ENCODE data around the gene SMKR1. TPM values are rescaled to one million over a fixed set of nuclear protein-coding genes. Genes with fewer than 3 reads are reported as not detected.
"Not testable (repeated sequence)": the region's sequence is repeated elsewhere in the genome, so short reads cannot be mapped to it uniquely, and the experiment has no call there.

The SMKR1 gene
- total and polyA plus RNA-seq, 5 donors from 2014 or later, result 0.26 to 3.6 (median 1.3) TPM; not detected in 2

- no peak overlapping the region for H3K4me3 ChIP-seq (ENCODE audit: low read depth, low read length)
- ATAC-seq (ENCODE audit: low read depth in 2 of 2), result no peak
- Mint-ChIP-seq H3K4me1 (peaks cover 0 to 5% (median 2%) of the 10 kb centered on the region in 4 donors), H3K27me3 (peaks cover 9% of the 10 kb centered on the region), H3K9me3 (peaks cover 0 to 3% (median 0%) of the 10 kb centered on the region in 7 donors), H3K36me3 (no peaks in the 10 kb centered on the region), H3K27ac (no peak overlapping the region), H3K4me3 (no peak overlapping the region)
- H3K27ac ChIP-seq (ENCODE audit: insufficient read depth, low read length, poor library complexity, severe bottlenecking), result no peak overlapping the region
- H3K36me3 ChIP-seq (ENCODE audit: control insufficient read depth, insufficient read depth, low read length), result no peaks in the 10 kb centered on the region
- H3K4me1 ChIP-seq (ENCODE audit: control insufficient read depth, insufficient read depth, low read length, poor library complexity, severe bottlenecking), result no peaks in the 10 kb centered on the region
- H3K27me3 ChIP-seq (ENCODE audit: control insufficient read depth, insufficient read depth, low read length), result no peaks in the 10 kb centered on the region
- no peaks in the 10 kb centered on the region for H3K9me3 ChIP-seq (ENCODE audit: control insufficient read depth in 2 of 2, low read length in 2 of 2)
- no peak for DNase-seq
These were observed 27.3 kb downstream of the SMKR1 start for GRCh38 chr7:129529643-129530042.

- Mint-ChIP-seq H3K4me3 (no peak overlapping the region), H3K36me3 (no peaks in the 10 kb centered on the region), H3K27me3 (peaks cover 4% of the 10 kb centered on the region), H3K4me1 (peaks cover 0 to 2% (median 0%) of the 10 kb centered on the region in 4 donors), H3K9me3 (peaks cover 0 to 1% (median 0%) of the 10 kb centered on the region in 7 donors), H3K27ac (no peak overlapping the region)
- H3K4me1 ChIP-seq (ENCODE audit: control insufficient read depth, insufficient read depth, low read length, poor library complexity, severe bottlenecking), result no peaks in the 10 kb centered on the region
- ATAC-seq (ENCODE audit: low read depth in 2 of 2), result peak; percentile 73 to 79
- H3K4me3 ChIP-seq (ENCODE audit: low read depth, low read length), result no peak overlapping the region
- H3K27ac ChIP-seq (ENCODE audit: insufficient read depth, low read length, poor library complexity, severe bottlenecking), result no peak overlapping the region
- peak in 1 of 3 donors; percentile 48 for DNase-seq
- no peaks in the 10 kb centered on the region for H3K27me3 ChIP-seq (ENCODE audit: control insufficient read depth, insufficient read depth, low read length)
- H3K9me3 ChIP-seq (ENCODE audit: control insufficient read depth in 2 of 2, low read length in 2 of 2), result no peaks in the 10 kb centered on the region
- H3K36me3 ChIP-seq (ENCODE audit: control insufficient read depth, insufficient read depth, low read length), result no peaks in the 10 kb centered on the region
These were observed 28.6 kb downstream of the SMKR1 start for GRCh38 chr7:129530795-129531391.

GRCh38 chr7:129531721-129532120, 29.4 kb downstream of the SMKR1 start:
- Histone ChIP-seq H3K4me3 (ENCODE audit: low read depth, low read length) (no peak overlapping the region), H3K36me3 (ENCODE audit: control insufficient read depth, insufficient read depth, low read length) (no peaks in the 10 kb centered on the region), H3K9me3 (ENCODE audit: control insufficient read depth in 2 of 2, low read length in 2 of 2) (no peaks in the 10 kb centered on the region), H3K27me3 (ENCODE audit: control insufficient read depth, insufficient read depth, low read length) (no peaks in the 10 kb centered on the region), H3K4me1 (ENCODE audit: control insufficient read depth, insufficient read depth, low read length, poor library complexity, severe bottlenecking) (no peaks in the 10 kb centered on the region), H3K27ac (ENCODE audit: insufficient read depth, low read length, poor library complexity, severe bottlenecking) (no peak overlapping the region)
- Mint-ChIP-seq H3K27ac (no peak overlapping the region), H3K9me3 (peaks cover 0 to 1% (median 0%) of the 10 kb centered on the region in 7 donors), H3K36me3 (no peaks in the 10 kb centered on the region), H3K4me3 (no peak overlapping the region), H3K27me3 (peaks cover 4% of the 10 kb centered on the region), H3K4me1 (peaks cover 0 to 6% (median 2%) of the 10 kb centered on the region in 4 donors)
- ATAC-seq (ENCODE audit: low read depth in 2 of 2) (no peak), DNase-seq (no peak)

DNA sequence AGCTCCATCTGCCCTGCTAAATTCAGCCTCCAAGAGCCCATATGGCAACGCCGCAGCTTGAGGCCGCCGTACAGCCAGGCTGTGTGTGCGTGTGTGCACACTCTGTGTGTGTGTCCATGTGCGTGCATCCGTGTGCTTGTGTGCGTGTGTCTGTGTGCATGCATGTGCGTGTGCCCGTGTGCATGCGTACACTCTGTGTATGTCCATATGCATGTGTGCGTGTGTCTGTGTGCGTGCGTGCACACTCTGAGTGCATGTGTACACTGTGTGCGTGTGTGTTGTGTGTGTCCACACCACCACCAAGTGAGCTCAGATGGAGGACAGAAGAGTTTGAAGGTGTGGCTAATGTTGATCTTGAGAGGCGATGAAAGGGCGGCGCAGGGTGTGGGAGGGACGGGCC, 30.0 kb downstream of the SMKR1 start:
- ATAC-seq (ENCODE audit: low read depth in 2 of 2) (no peak), DNase-seq (no peak)
- Mint-ChIP-seq H3K27ac (no peak overlapping the region), H3K27me3 (peaks cover 4% of the 10 kb centered on the region), H3K36me3 (no peaks in the 10 kb centered on the region), H3K4me1 (peaks cover 0 to 6% (median 2%) of the 10 kb centered on the region in 4 donors), H3K9me3 (peaks cover 0 to 1% (median 0%) of the 10 kb centered on the region in 7 donors), H3K4me3 (no peak overlapping the region)
- no peaks in the 10 kb centered on the region for H3K9me3 ChIP-seq (ENCODE audit: control insufficient read depth in 2 of 2, low read length in 2 of 2)
- H3K4me1 ChIP-seq (ENCODE audit: control insufficient read depth, insufficient read depth, low read length, poor library complexity, severe bottlenecking), result no peaks in the 10 kb centered on the region
- no peaks in the 10 kb centered on the region for H3K27me3 ChIP-seq (ENCODE audit: control insufficient read depth, insufficient read depth, low read length)
- H3K4me3 ChIP-seq (ENCODE audit: low read depth, low read length), result no peak overlapping the region
- no peaks in the 10 kb centered on the region for H3K36me3 ChIP-seq (ENCODE audit: control insufficient read depth, insufficient read depth, low read length)
- H3K27ac ChIP-seq (ENCODE audit: insufficient read depth, low read length, poor library complexity, severe bottlenecking), result no peak overlapping the region

DNA sequence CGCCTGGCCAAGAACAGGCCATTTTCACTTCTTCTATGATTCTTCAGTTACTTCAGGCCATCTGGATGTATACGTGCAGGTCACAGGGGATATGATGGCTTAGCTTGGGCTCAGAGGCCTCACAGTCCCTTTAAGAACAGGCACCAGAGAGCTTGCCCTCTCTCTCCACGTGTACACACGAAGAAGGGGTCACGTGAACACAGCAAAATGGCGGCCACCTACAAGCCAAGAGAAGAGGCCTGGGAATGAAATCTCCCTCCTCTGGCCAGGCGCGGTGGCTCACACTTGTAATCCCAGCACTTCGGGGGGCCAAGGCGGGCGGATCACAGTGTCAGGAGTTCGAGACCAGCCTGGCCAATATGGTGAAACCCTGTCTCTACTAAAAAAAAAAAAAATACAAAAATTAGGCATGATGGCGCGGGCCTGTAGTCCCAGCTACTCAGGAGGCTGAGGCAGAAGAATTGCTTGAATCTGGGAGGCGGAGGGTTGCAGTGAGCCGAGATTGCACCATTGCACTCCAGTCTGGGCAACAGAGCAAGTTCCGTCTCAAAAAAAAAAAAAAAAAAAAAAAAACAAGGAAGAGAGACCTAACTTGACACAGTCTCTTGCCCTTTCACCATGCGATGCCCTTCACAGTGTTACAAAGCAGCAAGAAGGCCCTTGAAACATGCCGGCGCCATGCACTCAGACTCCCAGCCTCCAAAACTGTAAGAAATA, 32.4 kb downstream of the SMKR1 start:
- not testable (repeated sequence) for H3K9me3 ChIP-seq (ENCODE audit: control insufficient read depth in 2 of 2, low read length in 2 of 2); H3K4me1 Mint-ChIP-seq; H3K27me3 ChIP-seq (ENCODE audit: control insufficient read depth, insufficient read depth, low read length); H3K4me3 Mint-ChIP-seq; ATAC-seq (ENCODE audit: low read depth in 2 of 2); H3K4me3 ChIP-seq (ENCODE audit: low read depth, low read length); H3K36me3 Mint-ChIP-seq; DNase-seq; H3K27me3 Mint-ChIP-seq; H3K36me3 ChIP-seq (ENCODE audit: control insufficient read depth, insufficient read depth, low read length); H3K27ac Mint-ChIP-seq; H3K27ac ChIP-seq (ENCODE audit: insufficient read depth, low read length, poor library complexity, severe bottlenecking); H3K9me3 Mint-ChIP-seq; H3K4me1 ChIP-seq (ENCODE audit: control insufficient read depth, insufficient read depth, low read length, poor library complexity, severe bottlenecking)

GRCh38 chr7:129535896-129536295, 33.6 kb downstream of the SMKR1 start:
- no peak for ATAC-seq (ENCODE audit: low read depth in 2 of 2)
- Mint-ChIP-seq H3K4me1 (peaks cover 0 to 6% (median 2%) of the 10 kb centered on the region in 4 donors), H3K27me3 (peaks cover 8% of the 10 kb centered on the region), H3K9me3 (peaks cover 0 to 3% (median 0%) of the 10 kb centered on the region in 7 donors), H3K36me3 (no peaks in the 10 kb centered on the region), H3K27ac (no peak overlapping the region), H3K4me3 (no peak overlapping the region)
- no peak overlapping the region for H3K4me3 ChIP-seq (ENCODE audit: low read depth, low read length)
- no peaks in the 10 kb centered on the region for H3K27me3 ChIP-seq (ENCODE audit: control insufficient read depth, insufficient read depth, low read length)
- no peaks in the 10 kb centered on the region for H3K9me3 ChIP-seq (ENCODE audit: control insufficient read depth in 2 of 2, low read length in 2 of 2)
- peak in 1 of 3 donors; percentile 11 for DNase-seq
- H3K4me1 ChIP-seq (ENCODE audit: control insufficient read depth, insufficient read depth, low read length, poor library complexity, severe bottlenecking), result no peaks in the 10 kb centered on the region
- H3K27ac ChIP-seq (ENCODE audit: insufficient read depth, low read length, poor library complexity, severe bottlenecking), result no peak overlapping the region
- no peaks in the 10 kb centered on the region for H3K36me3 ChIP-seq (ENCODE audit: control insufficient read depth, insufficient read depth, low read length)

DNA sequence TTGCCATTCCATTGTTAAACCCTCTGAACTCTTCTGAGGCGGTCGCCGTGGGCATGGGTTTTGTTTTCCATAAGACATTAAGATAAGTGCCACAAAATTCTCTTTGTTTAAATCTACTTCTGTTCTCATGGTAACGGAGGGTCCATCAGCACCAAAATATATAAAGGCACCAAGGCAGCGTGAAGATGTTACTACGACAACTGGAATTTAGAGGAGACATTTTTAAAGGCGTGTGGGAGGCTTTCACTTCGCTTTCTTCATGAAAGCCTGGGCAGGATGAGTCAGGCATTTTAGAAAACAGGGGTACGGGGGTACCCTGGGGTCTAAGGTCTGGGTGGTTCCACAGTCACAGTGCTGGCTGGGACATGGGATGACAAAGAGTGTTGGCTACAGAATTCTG, 34.0 kb downstream of the SMKR1 start:
- Mint-ChIP-seq H3K27me3 (peaks cover 8% of the 10 kb centered on the region), H3K9me3 (peaks cover 0 to 3% (median 0%) of the 10 kb centered on the region in 7 donors), H3K4me3 (no peak overlapping the region), H3K27ac (no peak overlapping the region), H3K36me3 (no peaks in the 10 kb centered on the region), H3K4me1 (peaks cover 0 to 6% (median 2%) of the 10 kb centered on the region in 4 donors)
- no peak overlapping the region for H3K4me3 ChIP-seq (ENCODE audit: low read depth, low read length)
- no peak overlapping the region for H3K27ac ChIP-seq (ENCODE audit: insufficient read depth, low read length, poor library complexity, severe bottlenecking)
- H3K4me1 ChIP-seq (ENCODE audit: control insufficient read depth, insufficient read depth, low read length, poor library complexity, severe bottlenecking), result no peaks in the 10 kb centered on the region
- no peaks in the 10 kb centered on the region for H3K9me3 ChIP-seq (ENCODE audit: control insufficient read depth in 2 of 2, low read length in 2 of 2)
- H3K27me3 ChIP-seq (ENCODE audit: control insufficient read depth, insufficient read depth, low read length), result no peaks in the 10 kb centered on the region
- ATAC-seq (ENCODE audit: low read depth in 2 of 2) (no peak), DNase-seq (no peak)
- H3K36me3 ChIP-seq (ENCODE audit: control insufficient read depth, insufficient read depth, low read length), result no peaks in the 10 kb centered on the region

DNA sequence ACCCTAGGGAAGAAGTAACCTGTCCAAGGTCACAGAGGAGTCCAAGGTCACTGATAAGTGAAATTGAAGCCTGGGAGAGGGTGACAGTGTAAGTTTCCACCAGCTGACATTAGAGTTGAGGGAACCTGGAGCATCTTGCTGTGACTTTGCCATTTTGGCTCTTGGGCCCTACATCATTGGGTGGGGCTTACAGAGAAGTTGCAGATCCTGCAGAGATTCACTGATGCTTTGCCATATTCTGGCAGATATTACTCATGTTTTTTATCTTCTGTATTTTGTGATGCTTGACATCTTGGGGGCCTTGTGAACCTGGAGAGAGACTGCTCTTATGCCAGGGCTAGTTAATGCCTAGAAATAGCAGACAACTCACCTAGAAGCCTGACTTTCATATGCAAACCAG, 36.5 kb downstream of the SMKR1 start:
- H3K27me3 ChIP-seq (ENCODE audit: control insufficient read depth, insufficient read depth, low read length), result no peaks in the 10 kb centered on the region
- H3K27me3 Mint-ChIP-seq, result peaks cover 5% of the 10 kb centered on the region
- peaks cover 0 to 3% (median 0%) of the 10 kb centered on the region in 7 donors for H3K9me3 Mint-ChIP-seq
- H3K9me3 ChIP-seq (ENCODE audit: control insufficient read depth in 2 of 2, low read length in 2 of 2), result no peaks in the 10 kb centered on the region
- H3K36me3 ChIP-seq (ENCODE audit: control insufficient read depth, insufficient read depth, low read length), result no peaks in the 10 kb centered on the region
- H3K27ac Mint-ChIP-seq, result no peak overlapping the region
- ATAC-seq (ENCODE audit: low read depth in 2 of 2), result no peak
- DNase-seq, result no peak
- peaks cover 0 to 6% (median 2%) of the 10 kb centered on the region in 4 donors for H3K4me1 Mint-ChIP-seq
- no peak overlapping the region for H3K4me3 Mint-ChIP-seq
- no peaks in the 10 kb centered on the region for H3K36me3 Mint-ChIP-seq
- no peak overlapping the region for H3K27ac ChIP-seq (ENCODE audit: insufficient read depth, low read length, poor library complexity, severe bottlenecking)
- H3K4me3 ChIP-seq (ENCODE audit: low read depth, low read length), result no peak overlapping the region
- no peaks in the 10 kb centered on the region for H3K4me1 ChIP-seq (ENCODE audit: control insufficient read depth, insufficient read depth, low read length, poor library complexity, severe bottlenecking)
